Neural progenitor cell (in vitro differentiated cells): ENCODE measurements around the gene AFMID.

Source experiments
- CTCF ChIP-seq: fragments of 200-600 bp; sonication (generic); IDR thresholded peaks from 2 replicates; pipeline ENCODE4 v1.5.1; 2017; ENCODE audit warnings: antibody characterized with exemption, mild to moderate bottlenecking
- EZH2phosphoT487 ChIP-seq: fragments of 200-600 bp; sonication (generic); IDR thresholded peaks from 2 replicates; pipeline ENCODE4 v1.6.1; 2017; ENCODE audit warnings: antibody characterized with exemption

- TF ChIP-seq CTCF, result no peak
- TF ChIP-seq EZH2phosphoT487, result no peak
These were observed 12.8 kb upstream of the AFMID start for GRCh38 chr17:78174346-78174869.
